Hippocampal formation (tissue), 2 donors: ENCODE measurements around the gene AFG1L.
A peak's percentile ranks its signal among the peaks of the same experiment; 100 is the strongest.
"Not testable (repeated sequence)": the region's sequence is repeated elsewhere in the genome, so short reads cannot be mapped to it uniquely, and the experiment has no call there.

Source experiments
- DNase-seq, 2 donors: peaks; one replicate each; lab custom pipeline; 2025; lab: John Stamatoyannopoulos, UW

AFG1L gene

DNA sequence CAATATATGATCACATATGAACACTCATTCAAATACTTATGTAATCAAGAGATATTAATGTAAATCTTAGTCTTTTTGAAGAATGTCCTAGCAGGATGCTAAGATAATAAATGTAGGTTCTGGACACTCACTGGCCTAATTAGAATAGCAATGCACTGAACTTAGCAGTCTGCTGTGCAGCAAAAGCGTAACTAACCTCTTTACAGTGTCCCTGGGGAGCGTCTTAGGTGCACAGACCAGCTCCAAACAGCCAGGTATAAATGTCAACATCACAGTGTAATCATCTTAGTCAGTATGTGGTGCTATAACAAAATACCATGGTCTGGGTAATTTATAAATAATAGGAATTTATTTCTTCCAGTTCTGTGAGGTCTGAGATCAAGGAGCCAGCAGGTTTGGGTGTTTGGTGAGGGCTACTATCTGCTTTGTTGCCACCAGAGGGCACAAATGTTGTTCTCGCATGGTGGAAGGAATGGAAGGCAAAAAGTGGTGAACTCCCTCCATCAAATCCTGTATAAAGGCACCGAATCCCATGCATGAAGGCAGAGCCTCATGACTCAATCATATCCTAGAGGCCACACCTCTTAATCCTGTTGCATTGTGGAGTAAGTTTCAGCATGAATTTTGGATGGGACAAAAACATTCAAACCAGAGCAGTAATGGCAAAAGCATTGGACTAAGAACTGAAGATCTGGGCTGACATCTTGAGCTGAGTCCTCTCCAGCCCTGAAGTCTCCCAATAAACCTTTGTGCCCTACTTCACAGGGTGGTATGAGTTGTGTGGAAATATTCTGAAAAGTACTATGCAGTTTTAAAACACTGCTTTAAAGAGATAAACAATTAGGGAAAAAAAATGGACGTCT is 224.1 kb downstream of the AFG1L start:
- no peak for DNase-seq

DNA sequence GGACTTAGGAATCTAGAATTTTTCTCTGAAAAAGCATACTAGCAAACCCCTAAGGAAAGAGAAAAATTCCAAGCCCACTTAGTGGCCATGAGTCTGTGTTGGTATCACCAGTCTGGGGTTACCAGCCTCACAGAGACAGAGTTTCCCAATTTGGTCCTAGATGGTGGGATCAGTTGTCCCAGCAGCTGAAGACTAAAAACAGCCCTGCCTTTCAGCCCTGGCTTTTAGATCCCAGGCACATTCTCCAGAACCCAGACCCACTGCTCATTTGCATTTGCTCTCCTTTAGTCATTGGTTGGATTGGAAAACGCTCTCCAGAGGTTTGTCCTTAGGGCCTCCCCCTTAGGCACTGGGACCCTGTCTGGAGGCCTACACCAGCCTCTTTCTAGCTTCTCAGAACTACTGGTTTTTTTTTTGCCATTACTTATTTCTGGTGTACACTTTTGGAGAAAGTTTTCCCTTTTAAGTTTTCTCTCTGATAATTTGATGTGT is 226.8 kb downstream of the AFG1L start:
- DNase-seq = no peak

DNA sequence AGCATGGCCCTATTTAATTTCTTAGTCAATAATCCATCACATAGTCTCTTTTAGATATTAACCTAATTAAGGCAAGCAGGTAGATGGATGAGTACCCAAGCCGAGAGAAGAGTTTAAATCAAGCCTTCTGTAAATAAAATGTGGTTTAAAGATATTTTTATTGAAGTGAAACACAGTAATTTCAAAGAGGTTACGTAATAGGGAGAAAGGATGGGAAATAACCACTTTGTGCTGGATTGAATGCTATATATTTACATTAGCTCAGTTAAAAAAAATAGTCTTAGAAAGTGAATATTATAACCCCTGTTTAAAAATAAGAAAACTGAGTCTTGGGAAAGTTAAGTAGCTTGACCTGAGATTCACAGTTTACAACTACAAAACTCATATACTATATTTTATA is 228.8 kb downstream of the AFG1L start:
- DNase-seq = no peak

DNA sequence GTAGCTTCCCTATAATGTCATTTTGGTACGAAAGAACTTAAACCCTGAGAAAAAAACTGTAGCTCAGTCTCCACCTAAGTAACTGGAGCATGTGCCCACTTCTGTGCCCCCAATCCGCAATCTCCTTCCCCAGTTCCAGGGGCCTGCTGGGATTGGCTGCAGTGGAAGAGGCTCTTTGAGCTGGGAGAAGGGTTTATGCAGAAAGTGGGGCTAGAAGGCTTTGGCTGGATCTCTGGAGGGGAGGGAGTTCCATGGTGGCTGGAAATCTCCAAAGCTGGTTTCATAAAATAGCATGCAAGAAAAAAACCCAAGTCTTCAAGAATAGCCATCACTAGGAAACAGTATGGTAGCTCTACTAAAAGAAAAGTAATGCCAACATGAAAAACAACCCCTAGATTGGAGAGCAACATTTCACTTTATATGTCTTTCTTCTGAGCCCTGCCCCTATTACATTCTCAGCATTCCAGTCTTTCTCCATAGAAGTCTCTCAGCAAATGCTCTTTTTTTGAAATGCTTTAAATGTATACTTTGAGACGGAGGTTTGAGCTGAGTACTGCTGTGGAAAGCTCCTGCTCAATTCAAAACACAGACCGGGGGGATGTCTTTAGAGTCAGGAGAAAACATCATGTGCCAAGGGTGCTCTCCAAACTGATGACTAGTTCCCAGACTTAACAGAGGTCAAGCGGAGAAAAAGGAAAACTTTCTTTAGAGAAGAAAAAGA is 229.8 kb downstream of the AFG1L start:
- DNase-seq = no peak

DNA sequence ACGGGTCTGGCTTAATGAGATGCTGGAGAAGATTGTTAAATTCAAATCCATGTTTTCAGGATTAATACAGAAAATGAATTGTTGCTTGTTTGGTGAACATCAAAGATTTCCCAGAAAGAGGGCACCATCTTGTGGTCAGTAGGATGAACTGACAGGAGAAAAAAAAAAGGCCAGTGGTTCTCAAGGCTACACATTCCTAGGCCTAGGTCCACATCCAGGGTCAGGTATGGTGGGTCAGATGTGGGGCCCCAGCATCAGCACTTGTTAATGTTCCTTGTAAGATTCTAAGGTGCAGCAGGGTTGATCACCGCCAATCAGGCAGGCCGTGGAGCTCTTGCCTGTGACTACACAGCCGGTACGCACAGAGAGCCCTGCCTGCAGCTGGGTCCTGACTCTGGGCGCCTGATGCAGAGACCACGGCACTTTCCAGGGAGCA is 231.9 kb downstream of the AFG1L start:
- DNase-seq = peak in 1 of 2 donors; percentile 65

DNA sequence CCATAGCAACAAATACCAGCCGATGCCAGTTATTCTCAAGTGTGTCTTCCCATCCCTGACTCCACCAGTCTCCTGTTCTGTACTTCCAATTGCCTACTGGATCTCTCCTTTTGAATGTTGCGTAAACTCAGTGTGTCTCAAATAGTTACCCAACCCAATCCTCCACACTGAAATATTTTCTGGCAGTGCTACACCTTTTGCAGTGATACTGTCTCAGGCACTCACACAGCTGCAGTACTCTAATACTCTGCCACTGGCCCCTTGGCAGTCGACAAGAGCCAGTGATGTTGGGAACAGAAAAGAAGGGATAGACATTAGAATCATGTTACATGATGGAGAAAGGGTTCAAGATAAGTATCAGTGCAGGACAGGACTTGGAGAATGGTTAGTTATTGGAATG is 234.0 kb downstream of the AFG1L start:
- no peak for DNase-seq

DNA sequence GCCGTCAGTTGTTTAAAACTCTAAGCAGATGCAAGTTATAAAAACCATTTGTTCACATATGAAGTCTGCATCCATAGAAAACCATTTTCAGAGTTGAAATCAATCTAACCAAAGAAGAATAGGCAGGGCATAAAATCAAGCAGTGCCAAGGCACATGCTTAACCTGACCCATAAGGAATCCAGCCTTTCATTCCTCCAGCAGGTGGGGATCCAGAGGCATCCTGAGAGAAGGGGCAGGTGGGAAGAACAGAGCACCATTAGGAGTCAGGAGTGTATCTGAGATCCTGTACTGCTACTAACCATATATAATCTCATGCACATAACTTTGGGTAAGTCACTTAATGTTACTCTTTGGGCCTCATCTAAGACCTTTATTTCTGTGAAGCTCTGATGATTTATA is 236.5 kb downstream of the AFG1L start:
- no peak for DNase-seq

DNA sequence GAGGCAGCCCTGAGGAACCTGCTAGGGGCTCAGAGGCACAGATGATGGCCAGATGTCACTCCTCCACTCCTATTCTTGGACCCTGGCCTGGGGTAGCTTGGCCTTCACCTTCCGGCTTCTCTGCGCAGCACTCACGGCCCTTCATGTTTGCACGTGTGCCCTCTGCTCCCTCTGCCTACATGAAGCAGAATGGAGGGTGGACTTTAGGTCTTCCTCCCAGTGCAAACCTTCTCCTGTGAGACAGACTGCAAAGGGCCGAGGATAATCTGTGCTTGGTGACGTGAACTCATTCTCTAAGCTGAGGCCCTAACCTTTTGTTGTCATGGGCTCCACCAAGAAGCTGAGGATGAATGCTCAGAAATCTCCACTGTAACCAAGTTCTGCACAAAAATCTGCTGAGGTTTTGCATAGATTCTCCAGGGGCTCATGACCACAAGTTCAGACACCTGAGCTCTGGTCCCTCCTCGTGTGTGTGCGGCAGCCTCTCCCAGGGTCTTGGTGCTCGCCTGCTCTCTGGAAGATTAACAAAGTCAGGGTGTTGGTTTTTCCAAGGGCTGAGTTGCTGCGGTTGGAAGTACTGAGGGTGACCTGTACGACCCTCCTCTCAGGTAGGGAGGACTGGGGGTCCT is 240.4 kb downstream of the AFG1L start:
- DNase-seq = no peak

DNA sequence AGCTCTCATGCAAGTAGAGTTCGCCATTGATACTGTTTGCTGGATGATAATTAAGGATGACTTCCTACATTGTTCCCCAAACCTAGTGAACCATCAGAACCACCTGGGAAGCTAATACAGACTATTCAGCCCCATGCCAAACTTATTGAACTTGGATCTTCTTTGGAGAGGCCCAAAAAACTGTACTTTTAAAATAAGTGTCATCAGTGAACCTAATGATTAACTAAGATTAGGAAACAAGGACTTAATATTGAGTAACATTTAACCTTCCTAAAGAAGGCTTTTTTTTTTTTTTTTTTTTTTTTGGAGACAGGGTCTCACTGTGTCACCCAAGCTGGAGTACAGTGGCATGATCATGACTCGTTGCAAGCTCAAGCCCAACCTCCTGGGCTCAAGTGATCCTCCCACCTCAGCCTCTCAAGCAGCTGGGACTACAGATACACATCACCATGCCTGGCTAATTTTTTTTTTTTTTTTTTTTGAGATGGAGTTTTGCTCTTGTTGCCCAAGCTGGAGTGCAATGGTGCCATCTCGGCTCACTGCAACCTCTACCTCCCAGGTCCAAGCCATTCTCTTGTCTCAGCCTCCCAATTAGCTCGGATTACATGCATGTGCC is 241.2 kb downstream of the AFG1L start:
- DNase-seq = not testable (repeated sequence)

DNA sequence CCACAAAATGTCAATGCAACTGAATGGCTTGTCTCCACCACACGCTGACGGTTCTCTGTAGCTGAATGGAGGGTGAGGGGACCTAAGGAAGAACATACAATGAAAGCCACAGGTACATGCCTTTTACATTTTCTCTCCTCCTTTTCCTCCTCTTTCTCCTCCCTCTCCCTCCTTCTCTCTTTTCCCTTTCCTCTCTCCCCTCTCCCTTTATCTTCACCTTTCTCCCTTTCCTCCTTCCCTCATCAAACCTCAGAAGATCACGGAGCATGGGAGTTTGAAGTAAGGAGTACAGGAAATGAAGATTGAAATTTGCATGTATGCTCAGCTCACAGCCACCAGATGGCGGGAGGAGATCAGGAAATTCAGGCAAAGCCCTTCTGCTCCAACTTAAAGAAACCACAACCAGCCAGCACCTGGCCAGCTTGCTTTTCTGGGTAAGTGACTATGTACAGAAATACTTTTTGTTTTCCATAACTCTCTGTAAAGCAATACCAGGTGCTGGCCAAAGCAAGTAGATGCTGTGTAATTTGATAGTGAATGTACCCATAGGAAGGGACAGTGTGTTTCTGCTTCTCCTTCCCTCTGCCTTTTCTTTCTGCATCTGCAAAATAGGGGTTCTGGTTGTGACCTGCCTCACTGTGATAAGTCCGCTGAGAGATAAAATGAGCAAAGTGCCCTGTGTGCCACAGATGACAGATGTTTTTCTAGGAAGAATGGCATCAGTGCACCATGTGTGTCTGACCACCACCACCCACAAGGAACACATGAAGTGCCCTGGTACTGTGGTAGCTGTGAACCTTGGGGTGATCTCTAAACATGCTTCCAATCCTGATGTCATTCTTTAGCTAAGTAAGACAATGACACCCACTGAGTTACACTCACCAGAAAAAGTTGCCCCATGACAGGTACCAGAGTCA is 247.2 kb downstream of the AFG1L start:
- peak; percentile 54 to 85 for DNase-seq

DNA sequence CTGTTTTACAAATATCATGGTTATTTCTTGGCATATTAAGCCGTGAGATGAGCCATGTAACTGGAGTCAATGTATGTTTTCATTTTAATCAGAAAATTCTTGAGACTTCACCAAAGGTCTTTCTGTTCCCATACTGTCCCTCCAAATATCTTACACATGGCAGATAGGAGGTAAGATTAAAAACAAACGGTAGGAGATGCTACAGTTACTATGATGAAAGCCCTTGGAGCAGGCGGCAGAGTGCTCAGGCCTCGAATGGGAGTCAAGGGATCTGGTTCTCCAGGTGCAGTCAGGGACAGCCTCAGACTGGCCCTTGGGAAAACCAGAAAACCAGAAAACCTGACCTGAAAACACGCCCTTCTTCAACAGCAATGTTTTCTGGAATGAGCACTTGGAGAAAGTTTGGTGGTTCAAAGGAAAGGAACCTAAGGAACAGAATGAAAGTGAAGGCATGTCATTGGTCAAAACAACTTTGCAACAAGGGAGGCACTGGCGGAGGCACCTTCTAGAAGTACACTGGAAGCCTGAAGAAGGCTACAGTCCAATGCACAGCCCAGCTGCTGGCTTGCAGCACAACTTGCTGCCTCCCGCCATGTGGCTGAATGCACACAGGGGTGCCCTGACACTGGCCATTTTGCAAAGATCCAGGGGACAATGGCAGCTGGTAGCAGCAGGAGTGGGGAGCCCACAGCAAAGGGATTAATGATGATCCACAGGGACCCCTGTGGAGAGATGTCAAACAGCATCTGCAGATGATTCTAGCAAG is 248.5 kb downstream of the AFG1L start:
- no peak for DNase-seq

DNA sequence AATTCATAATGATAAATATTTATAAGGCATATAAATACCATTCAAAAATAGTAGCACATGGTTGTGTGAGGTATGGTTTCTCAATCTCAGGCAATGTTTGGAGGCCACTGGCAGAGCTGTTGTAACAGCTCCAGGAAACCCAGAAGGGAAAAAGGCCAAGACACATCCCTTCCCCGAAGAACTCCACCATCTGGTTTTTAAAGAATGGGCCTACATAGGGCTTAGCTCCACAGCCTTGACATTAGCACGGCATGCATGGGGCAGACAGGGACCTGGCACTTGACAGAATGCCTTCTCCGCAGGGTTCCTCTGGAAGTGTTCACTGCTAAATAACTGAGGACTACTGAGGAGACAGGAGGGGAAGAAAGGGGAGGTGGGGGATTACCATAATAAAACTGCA is 249.8 kb downstream of the AFG1L start:
- no peak for DNase-seq

DNA sequence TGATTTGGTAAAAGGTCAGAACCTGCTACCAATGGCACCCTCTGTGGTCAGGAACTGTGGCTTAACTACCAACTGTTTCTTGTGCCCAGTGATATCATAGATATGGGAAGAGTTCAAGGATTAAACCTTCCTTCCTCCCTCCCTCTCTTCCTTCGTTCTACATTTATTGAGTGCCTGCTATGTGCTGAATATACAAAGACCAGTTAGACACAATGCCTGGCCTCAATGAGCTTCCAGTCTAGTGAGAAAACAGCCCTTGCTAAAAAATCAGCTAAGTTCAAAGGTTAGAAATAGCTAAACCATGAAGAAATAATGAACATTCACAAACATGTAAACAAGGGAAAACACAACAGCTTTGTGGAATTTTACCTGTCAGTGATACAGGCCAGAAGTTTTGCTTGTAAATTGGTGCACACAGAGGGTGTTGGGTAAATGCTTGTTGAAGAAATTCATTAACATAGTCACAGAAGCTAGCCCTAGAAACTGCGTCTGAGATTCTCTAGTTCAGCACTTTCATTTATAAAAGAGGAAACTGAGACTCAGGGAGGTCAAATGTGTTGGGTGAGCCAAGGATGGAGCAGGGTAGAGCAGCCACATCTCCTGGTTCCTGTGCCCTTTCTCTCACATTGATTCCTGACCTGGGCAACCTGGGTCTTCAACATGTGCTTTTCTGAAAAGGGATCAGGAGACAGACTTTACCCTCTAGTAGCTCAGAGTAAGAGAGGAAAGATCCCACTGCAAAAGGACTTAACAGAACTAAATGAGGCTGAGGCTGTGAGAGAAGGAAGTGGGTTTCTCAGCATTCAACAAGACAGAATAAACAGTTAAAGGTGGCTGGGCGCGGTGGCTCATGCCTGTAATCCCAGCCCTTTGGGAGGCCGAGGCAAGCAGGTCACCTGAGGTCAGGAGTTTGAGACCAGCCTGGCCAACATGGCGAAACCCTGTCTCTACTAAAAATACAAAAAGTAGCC is 251.5 kb downstream of the AFG1L start:
- DNase-seq = no peak

DNA sequence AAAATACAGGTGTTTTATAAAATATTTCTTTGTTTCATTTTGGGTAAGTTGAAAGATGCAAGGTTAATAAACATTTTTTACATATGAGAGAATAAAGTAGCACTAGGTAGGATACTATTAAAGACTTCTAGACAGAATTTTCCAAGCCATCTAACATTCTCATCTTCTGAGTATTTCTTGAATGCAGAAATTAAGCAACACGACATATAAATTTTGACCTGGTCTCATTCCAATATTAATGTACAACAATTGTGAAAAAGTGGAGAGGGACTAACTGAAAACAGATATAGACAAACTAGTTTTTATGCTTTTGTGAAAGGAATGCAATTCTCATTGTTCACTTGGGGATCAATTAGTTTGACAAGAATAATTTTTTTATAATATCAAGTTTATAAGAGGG is 254.4 kb downstream of the AFG1L start:
- DNase-seq = no peak

DNA sequence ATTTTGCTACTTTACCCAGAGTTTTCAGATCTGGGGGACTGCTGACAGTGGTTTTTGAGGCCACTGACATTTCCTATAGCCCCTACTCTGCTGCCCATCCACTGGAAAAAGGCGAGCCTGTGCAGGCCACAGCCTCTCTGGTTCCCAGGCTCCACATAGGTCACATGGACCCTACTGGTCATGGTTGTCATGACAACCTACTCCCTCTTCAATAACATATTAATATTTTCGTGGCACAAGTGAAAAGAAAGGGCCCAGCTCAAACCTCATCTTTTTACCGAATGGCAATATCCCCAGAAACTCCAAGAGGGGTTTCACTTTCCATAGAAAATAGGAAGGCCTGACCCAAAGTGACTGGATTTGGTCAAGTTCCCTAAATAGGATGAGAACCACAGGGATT is 254.9 kb downstream of the AFG1L start:
- no peak for DNase-seq

DNA sequence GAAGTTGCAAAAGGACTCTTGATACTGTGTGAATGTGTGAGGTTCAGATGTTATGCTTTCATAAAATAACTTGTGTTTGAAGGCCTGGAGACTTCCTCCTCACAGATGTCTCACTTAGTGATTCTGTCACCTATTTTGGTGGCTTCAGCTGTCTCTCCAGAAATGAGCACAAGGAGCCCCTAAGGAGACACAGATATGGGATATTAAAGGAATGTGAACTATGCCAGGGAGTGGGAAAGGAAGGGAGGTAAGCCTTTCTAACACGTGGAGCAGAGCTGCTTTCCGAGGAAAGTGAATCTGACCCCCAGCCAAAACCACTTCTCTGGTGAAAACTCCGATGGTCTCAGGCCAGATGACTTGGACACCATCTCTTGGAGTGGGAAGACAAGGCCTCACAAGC is 255.4 kb downstream of the AFG1L start:
- no peak for DNase-seq

DNA sequence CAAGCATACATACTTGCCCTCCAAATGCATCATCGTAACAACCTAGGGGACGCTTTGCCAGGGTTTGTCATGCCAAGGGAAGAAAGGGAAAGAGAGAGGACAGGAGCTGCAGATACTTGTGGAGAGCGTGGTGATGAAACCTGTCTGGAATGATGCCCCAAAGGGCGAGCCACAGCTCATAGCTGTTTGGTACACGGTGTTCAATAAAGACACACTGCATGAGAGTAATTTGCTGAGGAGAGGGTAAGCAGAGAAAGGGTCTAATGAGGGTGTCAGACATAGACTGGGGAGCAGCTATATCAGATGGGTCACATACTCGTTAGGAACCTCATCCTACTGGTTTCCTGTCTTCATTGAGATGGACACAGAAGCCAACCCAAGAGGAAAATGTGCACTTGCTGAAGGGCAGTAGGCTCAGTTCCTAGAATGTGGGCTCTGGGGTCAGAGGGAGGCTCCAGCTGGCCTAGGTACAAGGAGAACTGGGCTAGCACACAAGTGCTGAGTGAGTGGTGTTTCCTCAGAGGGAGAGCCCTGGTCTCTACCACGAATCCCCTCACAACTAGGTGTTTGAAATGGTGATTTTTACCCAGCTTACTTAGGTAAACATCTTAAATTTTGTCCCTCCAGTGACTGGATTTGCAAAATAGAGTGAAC is 260.7 kb downstream of the AFG1L start:
- no peak for DNase-seq

DNA sequence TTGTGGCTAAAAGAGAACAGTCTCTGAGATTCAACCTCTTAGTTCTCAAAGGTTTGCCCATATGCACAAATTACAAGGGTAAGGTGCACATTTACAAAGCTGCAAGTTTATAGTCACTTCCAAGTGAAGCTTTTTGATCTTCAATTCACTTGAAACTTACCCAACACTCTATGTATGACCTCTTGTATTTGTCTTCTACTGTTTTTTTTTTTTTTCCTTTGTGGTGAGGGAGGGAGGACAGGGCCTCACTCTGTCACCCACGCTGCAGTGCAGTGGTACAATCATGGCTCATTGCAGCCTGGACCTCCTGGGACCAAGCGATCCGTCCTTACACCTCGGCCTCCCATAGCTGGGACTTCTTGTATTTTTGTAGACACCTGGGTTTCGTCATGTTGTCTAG is 261.4 kb downstream of the AFG1L start:
- DNase-seq = no peak
